ENCODE results near the gene SEMA6B. TPM values are rescaled to one million over a fixed set of nuclear protein-coding genes. Genes with fewer than 3 reads are reported as not detected.

The SEMA6B gene
- polyA plus RNA-seq, 1 experiment = 0.66 TPM

DNA sequence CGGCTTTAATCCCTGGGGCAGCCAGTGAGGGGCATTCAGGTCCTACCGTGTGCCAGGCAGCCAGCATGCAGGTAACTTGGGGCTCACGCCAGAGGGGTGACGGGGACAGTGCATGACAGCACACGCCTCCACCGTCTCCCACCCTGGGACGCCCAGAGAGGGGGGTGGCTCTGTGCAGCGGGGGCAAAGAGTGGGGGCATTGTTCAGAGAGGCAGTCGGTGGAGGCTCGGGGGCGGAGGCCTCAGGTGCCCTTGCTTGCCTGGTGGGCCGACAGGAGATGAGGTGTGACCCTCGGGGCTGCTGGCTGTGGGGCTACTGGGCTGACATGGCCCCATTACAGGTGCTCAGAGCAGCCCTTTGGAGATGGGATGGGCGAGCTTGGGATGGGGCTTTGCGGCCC lies 59.6 kb downstream of the SEMA6B start:
- Histone ChIP-seq H3K27me3 (ENCODE audit: control insufficient read depth, insufficient read depth, low read length) (no peaks in the 10 kb centered on the region), H3K27ac (ENCODE audit: low read depth, low read length) (no peak overlapping the region), H3K4me3 (ENCODE audit: low read depth, low read length) (no peak overlapping the region), H3K9me3 (ENCODE audit: control insufficient read depth, insufficient read depth, low read length) (no peaks in the 10 kb centered on the region; the same call in 1 of the 2 replicates)
- DNase-seq (ENCODE audit: low read depth, low spot score) = no peak
- TF ChIP-seq, protein P1, sequence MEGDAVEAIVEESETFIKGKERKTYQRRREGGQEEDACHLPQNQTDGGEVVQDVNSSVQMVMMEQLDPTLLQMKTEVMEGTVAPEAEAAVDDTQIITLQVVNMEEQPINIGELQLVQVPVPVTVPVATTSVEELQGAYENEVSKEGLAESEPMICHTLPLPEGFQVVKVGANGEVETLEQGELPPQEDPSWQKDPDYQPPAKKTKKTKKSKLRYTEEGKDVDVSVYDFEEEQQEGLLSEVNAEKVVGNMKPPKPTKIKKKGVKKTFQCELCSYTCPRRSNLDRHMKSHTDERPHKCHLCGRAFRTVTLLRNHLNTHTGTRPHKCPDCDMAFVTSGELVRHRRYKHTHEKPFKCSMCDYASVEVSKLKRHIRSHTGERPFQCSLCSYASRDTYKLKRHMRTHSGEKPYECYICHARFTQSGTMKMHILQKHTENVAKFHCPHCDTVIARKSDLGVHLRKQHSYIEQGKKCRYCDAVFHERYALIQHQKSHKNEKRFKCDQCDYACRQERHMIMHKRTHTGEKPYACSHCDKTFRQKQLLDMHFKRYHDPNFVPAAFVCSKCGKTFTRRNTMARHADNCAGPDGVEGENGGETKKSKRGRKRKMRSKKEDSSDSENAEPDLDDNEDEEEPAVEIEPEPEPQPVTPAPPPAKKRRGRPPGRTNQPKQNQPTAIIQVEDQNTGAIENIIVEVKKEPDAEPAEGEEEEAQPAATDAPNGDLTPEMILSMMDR (IDR thresholded peaks at IDR 0.05; ENCODE audit: low read depth, low read length) = no peak
- ChIA-PET CTCF (no interaction called here), POLR2A (no interaction called here)

- CTCF ChIA-PET = no interaction called here
- POLR2A ChIA-PET = interaction anchor here (0.7 kb wide), 1 partner anchor 57 kb away, joined by 3 read pairs; no protein-coding TSS in a partner anchor
- H3K27ac ChIP-seq (ENCODE audit: low read depth, low read length) = no peak overlapping the region
- H3K9me3 ChIP-seq (ENCODE audit: control insufficient read depth, insufficient read depth, low read length) = no peaks in the 10 kb centered on the region; the same call in 1 of the 2 replicates
- H3K27me3 ChIP-seq (ENCODE audit: control insufficient read depth, insufficient read depth, low read length) = no peaks in the 10 kb centered on the region
- DNase-seq (ENCODE audit: low read depth, low spot score) = no peak
- H3K4me3 ChIP-seq (ENCODE audit: low read depth, low read length) = no peak overlapping the region
- TF ChIP-seq, protein P1 (IDR thresholded peaks at IDR 0.05; ENCODE audit: low read depth, low read length) = no peak
These were observed 60.2 kb downstream of the SEMA6B start for GRCh38 chr19:4499318-4499717.

- ChIA-PET POLR2A (interaction anchor here (0.7 kb wide), 1 partner anchor 57 kb away, joined by 3 read pairs; no protein-coding TSS in a partner anchor), CTCF (no interaction called here)
- TF ChIP-seq, protein P1 (IDR thresholded peaks at IDR 0.05; ENCODE audit: low read depth, low read length) = no peak
- Histone ChIP-seq H3K9me3 (ENCODE audit: control insufficient read depth, insufficient read depth, low read length) (no peaks in the 10 kb centered on the region; the same call in 1 of the 2 replicates), H3K27ac (ENCODE audit: low read depth, low read length) (no peak overlapping the region), H3K27me3 (ENCODE audit: control insufficient read depth, insufficient read depth, low read length) (no peaks in the 10 kb centered on the region), H3K4me3 (ENCODE audit: low read depth, low read length) (no peak overlapping the region)
- DNase-seq (ENCODE audit: low read depth, low spot score) = no peak
These were observed 60.8 kb downstream of the SEMA6B start for GRCh38 chr19:4498694-4499093.

DNA sequence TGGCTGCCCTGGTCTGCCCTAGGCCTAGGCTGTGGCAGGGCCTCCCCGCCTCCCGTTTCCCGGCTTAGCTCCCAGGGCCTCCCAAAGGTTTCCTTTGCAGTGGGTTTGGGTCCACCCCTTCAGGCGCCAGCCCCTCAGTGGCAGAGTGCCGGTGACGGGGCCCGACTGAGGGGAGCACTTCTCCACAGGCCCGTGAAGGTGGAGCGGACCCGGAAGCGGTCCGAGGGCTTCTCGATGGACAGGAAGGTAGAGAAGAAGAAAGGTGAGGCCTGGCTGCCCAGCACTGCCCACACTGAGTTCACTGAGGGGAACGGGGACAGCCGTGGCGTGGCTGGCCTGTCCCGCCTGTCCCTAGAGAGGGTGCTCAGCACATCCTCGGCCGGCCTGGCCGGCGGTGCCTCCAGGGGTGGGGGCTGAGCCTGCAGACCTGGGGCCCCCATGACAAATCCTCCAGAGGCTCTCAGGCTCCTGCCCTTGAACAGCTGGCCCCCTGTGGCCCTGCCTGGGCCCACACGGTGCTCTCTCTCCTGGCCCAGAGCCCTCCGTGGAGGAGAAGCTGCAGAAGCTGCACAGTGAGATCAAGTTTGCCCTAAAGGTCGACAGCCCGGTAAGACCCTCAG lies 61.6 kb downstream of the SEMA6B start:
- Histone ChIP-seq H3K9me3 (ENCODE audit: control insufficient read depth, insufficient read depth, low read length) (no peaks in the 10 kb centered on the region; the same call in 1 of the 2 replicates), H3K27me3 (ENCODE audit: control insufficient read depth, insufficient read depth, low read length) (no peaks in the 10 kb centered on the region), H3K4me3 (ENCODE audit: low read depth, low read length) (no peak overlapping the region), H3K27ac (ENCODE audit: low read depth, low read length) (no peak overlapping the region)
- no peak for DNase-seq (ENCODE audit: low read depth, low spot score)
- ChIA-PET CTCF (interaction anchor here (0.5 kb wide), 1 partner anchor 294 kb away, joined by 3 read pairs; the partner anchor contains the start of gene FEM1A), POLR2A (no interaction called here)
- TF ChIP-seq, protein P1 (IDR thresholded peaks at IDR 0.05; ENCODE audit: low read depth, low read length) = no peak

GRCh38 chr19:4496304-4496703 lies 63.2 kb downstream of the SEMA6B start:
- TF ChIP-seq, protein P1 (IDR thresholded peaks at IDR 0.05; ENCODE audit: low read depth, low read length) = no peak
- no peak overlapping the region for H3K27ac ChIP-seq (ENCODE audit: low read depth, low read length)
- no peak overlapping the region for H3K4me3 ChIP-seq (ENCODE audit: low read depth, low read length)
- POLR2A ChIA-PET = no interaction called here
- H3K9me3 ChIP-seq (ENCODE audit: control insufficient read depth, insufficient read depth, low read length) = no peaks in the 10 kb centered on the region; the same call in 1 of the 2 replicates
- DNase-seq (ENCODE audit: low read depth, low spot score) = no peak
- H3K27me3 ChIP-seq (ENCODE audit: control insufficient read depth, insufficient read depth, low read length) = no peaks in the 10 kb centered on the region
- CTCF ChIA-PET = no interaction called here

Data from AG04450 (cell line).